Neutrophil (primary cell): ENCODE results near the gene NOC4L.

Experiments used
- H3K27ac ChIP-seq: fragments of 200-600 bp; sonication (generic); 2 replicates; pipeline ENCODE4 v1.5.1; 2016; ENCODE audit warnings: mild to moderate bottlenecking, moderate library complexity
- H3K27me3 ChIP-seq: fragments of 200-600 bp; sonication (generic); 2 replicates; pipeline ENCODE4 v1.6.0; 2016; ENCODE audit warnings: mild to moderate bottlenecking
- H3K36me3 ChIP-seq: fragments of 200-600 bp; sonication (generic); 2 replicates; pipeline ENCODE4 v1.5.1; 2017
- H3K4me1 ChIP-seq, 2 experiments: fragments of 200-600 bp in 1 of 2; sonication (generic) in 1 of 2; 1 replicate in 1 of 2; 2 replicates in 1 of 2; pipeline versions ENCODE4 v1.5.1 to v1.6.1; 2013 to 2016; ENCODE audit warnings: low read depth in 1 of 2, low read length in 1 of 2, mild to moderate bottlenecking in 1 of 2, moderate library complexity in 1 of 2; ENCODE audit not compliant: control insufficient read depth in 1 of 2, insufficient read depth in 1 of 2
- H3K4me3 ChIP-seq, 2 experiments: fragments of 200-600 bp in 1 of 2; sonication (generic) in 1 of 2; 1 replicate in 1 of 2; 2 replicates in 1 of 2; pipeline ENCODE4 v1.5.1; 2013 to 2016; ENCODE audit warnings: low read depth in 1 of 2, low read length in 1 of 2, mild to moderate bottlenecking in 1 of 2, moderate library complexity in 1 of 2
- H3K9me3 ChIP-seq: fragments of 200-600 bp; sonication (generic); 2 replicates; pipeline ENCODE4 v1.5.1; 2016
- TF ChIP-seq, protein P1 (sequence below): fragments of 200-600 bp; sonication (generic); IDR thresholded peaks from 2 replicates; pipeline ENCODE4 v1.5.1; 2016; ENCODE audit warnings: antibody characterized with exemption

The NOC4L gene

DNA sequence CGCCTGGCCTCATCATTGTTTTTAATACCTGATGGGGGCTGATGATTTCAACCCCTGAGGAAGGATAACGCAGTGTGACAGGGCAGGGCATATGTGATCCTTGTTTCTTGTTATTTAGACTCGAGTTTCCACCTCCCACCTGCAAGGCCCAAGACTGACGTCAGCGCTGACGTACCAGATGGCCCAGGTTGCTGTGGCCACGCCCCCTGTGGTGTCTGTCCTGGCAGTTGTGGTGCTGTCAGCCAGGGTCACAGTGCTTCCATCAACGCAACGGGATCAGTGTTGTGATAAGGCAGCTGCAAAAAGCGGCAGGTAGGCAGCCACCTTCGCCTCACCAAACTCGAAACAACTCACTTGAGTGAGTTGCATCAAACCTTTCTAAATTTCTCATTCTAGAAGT lies 18.5 kb upstream of the NOC4L start:
- no peaks in the 10 kb centered on the region for H3K4me1 ChIP-seq
- H3K27me3 ChIP-seq, result no peaks in the 10 kb centered on the region
- H3K9me3 ChIP-seq, result no peaks in the 10 kb centered on the region
- H3K27ac ChIP-seq, result no peak overlapping the region
- H3K36me3 ChIP-seq, result peaks cover 39% of the 10 kb centered on the region
- TF ChIP-seq, protein P1, sequence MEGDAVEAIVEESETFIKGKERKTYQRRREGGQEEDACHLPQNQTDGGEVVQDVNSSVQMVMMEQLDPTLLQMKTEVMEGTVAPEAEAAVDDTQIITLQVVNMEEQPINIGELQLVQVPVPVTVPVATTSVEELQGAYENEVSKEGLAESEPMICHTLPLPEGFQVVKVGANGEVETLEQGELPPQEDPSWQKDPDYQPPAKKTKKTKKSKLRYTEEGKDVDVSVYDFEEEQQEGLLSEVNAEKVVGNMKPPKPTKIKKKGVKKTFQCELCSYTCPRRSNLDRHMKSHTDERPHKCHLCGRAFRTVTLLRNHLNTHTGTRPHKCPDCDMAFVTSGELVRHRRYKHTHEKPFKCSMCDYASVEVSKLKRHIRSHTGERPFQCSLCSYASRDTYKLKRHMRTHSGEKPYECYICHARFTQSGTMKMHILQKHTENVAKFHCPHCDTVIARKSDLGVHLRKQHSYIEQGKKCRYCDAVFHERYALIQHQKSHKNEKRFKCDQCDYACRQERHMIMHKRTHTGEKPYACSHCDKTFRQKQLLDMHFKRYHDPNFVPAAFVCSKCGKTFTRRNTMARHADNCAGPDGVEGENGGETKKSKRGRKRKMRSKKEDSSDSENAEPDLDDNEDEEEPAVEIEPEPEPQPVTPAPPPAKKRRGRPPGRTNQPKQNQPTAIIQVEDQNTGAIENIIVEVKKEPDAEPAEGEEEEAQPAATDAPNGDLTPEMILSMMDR, result no peak
- H3K4me3 ChIP-seq, result no peak overlapping the region

DNA sequence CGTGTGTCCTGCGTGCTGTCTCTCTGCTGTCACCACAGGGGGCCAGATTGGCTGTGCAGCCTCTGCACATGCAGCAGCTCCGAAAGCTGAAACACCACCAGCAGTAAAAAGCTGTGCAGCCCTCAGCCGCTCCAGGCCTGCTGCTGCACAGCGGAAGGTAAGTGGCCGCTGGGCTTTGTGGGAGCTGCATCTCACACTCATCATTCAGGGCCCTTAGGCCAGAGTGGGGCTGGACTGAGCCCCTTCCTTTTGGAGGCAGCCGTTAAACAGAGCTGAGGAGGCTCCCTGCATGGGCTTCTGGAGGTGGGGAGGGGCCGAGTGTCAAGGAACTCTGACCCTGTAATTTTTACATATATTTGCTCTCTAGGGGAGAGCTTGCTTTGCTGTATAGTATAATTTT lies 17.2 kb upstream of the NOC4L start:
- Histone ChIP-seq H3K4me3 (no peak overlapping the region), H3K36me3 (peaks cover 26% of the 10 kb centered on the region), H3K27ac (no peak overlapping the region), H3K9me3 (no peaks in the 10 kb centered on the region), H3K4me1 (no peaks in the 10 kb centered on the region), H3K27me3 (no peaks in the 10 kb centered on the region)
- TF ChIP-seq, protein P1, result no peak

DNA sequence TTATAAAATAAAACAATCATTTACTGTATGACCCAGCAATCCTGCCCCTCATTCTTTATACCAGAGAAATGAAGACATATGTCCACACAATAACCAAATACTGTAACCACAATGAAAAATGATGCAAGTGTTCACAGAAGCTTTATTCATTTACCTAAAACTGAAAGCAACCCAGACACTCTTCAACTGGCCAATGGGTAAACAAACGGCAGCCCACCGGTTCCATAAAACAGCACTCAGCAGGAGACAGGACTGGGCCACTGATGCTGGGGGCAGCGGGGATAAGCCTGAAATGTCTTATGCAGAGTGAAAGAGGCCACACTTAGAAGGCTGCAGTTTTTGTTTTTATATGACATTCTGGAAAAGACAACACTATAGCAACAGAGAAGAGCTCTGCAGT lies 15.2 kb upstream of the NOC4L start:
- TF ChIP-seq, protein P1, result no peak
- peaks cover 19% of the 10 kb centered on the region for H3K36me3 ChIP-seq
- H3K9me3 ChIP-seq, result no peaks in the 10 kb centered on the region
- H3K4me1 ChIP-seq, result no peaks in the 10 kb centered on the region
- H3K27ac ChIP-seq, result no peak overlapping the region
- no peaks in the 10 kb centered on the region for H3K27me3 ChIP-seq
- no peak overlapping the region for H3K4me3 ChIP-seq

DNA sequence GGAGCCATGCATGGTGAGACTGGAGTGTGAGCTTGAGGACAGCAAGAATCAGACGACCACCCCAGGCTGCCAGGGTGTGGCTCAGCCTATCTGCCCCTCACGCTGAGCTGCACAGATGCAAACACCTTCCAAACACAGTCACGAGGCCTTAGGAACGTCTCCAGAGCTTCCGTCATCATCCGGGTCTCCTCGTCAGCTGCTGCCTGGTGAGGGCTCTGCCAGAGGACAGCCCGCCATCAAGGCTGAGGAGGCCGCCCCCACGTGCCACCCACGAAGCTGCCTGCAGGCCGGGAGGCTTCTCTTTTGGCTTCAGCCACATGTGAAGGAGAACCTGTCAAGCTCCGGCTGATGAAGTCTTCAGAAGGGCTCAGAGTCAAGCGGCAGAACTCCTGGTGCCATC lies 13.6 kb upstream of the NOC4L start:
- Histone ChIP-seq H3K9me3 (no peaks in the 10 kb centered on the region), H3K27ac (no peak overlapping the region), H3K4me1 (no peaks in the 10 kb centered on the region), H3K36me3 (peaks cover 17% of the 10 kb centered on the region), H3K4me3 (no peak overlapping the region), H3K27me3 (no peaks in the 10 kb centered on the region)
- TF ChIP-seq, protein P1, result no peak

DNA sequence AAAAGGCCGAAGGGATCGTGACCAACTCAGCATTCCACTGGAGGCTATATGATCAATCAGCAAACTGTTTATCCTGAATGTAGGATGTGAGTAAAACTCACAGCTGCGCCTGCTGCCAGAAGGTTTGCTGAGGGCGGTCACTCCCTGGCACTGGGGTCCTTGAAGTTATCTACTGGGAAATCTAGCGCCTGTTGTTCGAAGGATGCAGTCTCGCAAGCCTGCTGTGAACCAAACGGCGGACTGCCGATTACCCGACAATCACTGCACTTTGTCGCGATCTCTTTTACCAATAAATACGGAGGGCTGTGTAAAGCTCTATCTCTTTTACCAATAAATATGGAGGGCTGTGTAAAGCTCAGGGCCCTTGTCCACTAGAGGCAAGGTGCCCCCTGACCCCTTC lies 13.0 kb upstream of the NOC4L start:
- no peaks in the 10 kb centered on the region for H3K4me1 ChIP-seq
- H3K27ac ChIP-seq, result no peak overlapping the region
- H3K36me3 ChIP-seq, result peaks cover 11% of the 10 kb centered on the region
- no peak overlapping the region for H3K4me3 ChIP-seq
- H3K9me3 ChIP-seq, result no peaks in the 10 kb centered on the region
- TF ChIP-seq, protein P1, result no peak
- no peaks in the 10 kb centered on the region for H3K27me3 ChIP-seq

DNA sequence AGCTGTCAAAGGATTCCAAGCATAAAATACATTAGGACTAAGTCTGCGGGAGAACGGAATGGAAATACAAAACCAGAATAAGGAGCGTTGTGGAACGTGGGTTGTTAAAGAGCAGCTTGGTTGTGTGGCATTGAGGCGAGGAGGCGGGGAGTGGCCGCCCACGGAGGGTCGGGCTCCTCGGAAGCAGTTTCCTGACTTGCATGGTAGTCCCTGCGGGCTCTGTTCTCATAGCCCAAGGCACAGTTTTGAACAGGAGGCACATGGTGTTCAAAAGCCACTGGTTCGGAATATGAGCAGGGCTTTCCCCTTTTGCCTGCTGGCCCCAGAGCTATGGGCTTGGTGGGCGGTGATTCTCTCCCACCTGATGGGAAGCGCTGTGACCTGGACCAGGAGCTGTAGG lies 12.3 kb upstream of the NOC4L start:
- H3K27ac ChIP-seq, result no peak overlapping the region
- no peaks in the 10 kb centered on the region for H3K27me3 ChIP-seq
- no peak overlapping the region for H3K4me3 ChIP-seq
- no peaks in the 10 kb centered on the region for H3K9me3 ChIP-seq
- peaks cover 4% of the 10 kb centered on the region for H3K36me3 ChIP-seq
- H3K4me1 ChIP-seq, result no peaks in the 10 kb centered on the region
- TF ChIP-seq, protein P1, result no peak
